Measurements from ENCODE around the gene ZBTB18.

The ZBTB18 gene

GRCh38 chr1:244060686-244061085 lies 9.6 kb downstream of the ZBTB18 start:
- DNase-seq (ENCODE audit: low read depth in 2 of 2, low spot score in 1 of 2), result no peak

- no peak for DNase-seq (ENCODE audit: low read depth in 2 of 2, low spot score in 1 of 2)
Measured at GRCh38 chr1:244062156-244062725, 11.2 kb downstream of the ZBTB18 start.

GRCh38 chr1:244063498-244063897 lies 12.4 kb downstream of the ZBTB18 start:
- no peak for DNase-seq (ENCODE audit: low read depth in 2 of 2, low spot score in 1 of 2)

GRCh38 chr1:244064621-244065020 lies 13.5 kb downstream of the ZBTB18 start:
- no peak for DNase-seq (ENCODE audit: low read depth in 2 of 2, low spot score in 1 of 2)

GRCh38 chr1:244065063-244065793 lies 14.1 kb downstream of the ZBTB18 start:
- DNase-seq (ENCODE audit: low read depth in 2 of 2, low spot score in 1 of 2), result no peak

- no peak for DNase-seq (ENCODE audit: low read depth in 2 of 2, low spot score in 1 of 2)
Measured at GRCh38 chr1:244065960-244066388, 14.9 kb downstream of the ZBTB18 start.

- no peak for DNase-seq (ENCODE audit: low read depth in 2 of 2, low spot score in 1 of 2)
Measured at GRCh38 chr1:244066954-244067716, 16.1 kb downstream of the ZBTB18 start.

- DNase-seq (ENCODE audit: low read depth in 2 of 2, low spot score in 1 of 2), result no peak
Measured at GRCh38 chr1:244067893-244068292, 16.8 kb downstream of the ZBTB18 start.

- DNase-seq (ENCODE audit: low read depth in 2 of 2, low spot score in 1 of 2), result no peak
Measured at GRCh38 chr1:244068567-244068966, 17.5 kb downstream of the ZBTB18 start.

GRCh38 chr1:244069326-244069898 lies 18.3 kb downstream of the ZBTB18 start:
- no peak for DNase-seq (ENCODE audit: low read depth in 2 of 2, low spot score in 1 of 2)

GRCh38 chr1:244074559-244075171 lies 23.6 kb downstream of the ZBTB18 start:
- DNase-seq (ENCODE audit: low read depth in 2 of 2, low spot score in 1 of 2), result peak; percentile 36 to 58

GRCh38 chr1:244075247-244075722 lies 24.2 kb downstream of the ZBTB18 start:
- no peak for DNase-seq (ENCODE audit: low read depth in 2 of 2, low spot score in 1 of 2)

GRCh38 chr1:244076740-244077139 lies 25.7 kb downstream of the ZBTB18 start:
- no peak for DNase-seq (ENCODE audit: low read depth in 2 of 2, low spot score in 1 of 2)

- no peak for DNase-seq (ENCODE audit: low read depth in 2 of 2, low spot score in 1 of 2)
Measured at GRCh38 chr1:244077473-244078220, 26.6 kb downstream of the ZBTB18 start.

GRCh38 chr1:244080343-244080929 lies 29.4 kb downstream of the ZBTB18 start:
- DNase-seq (ENCODE audit: low read depth in 2 of 2, low spot score in 1 of 2), result no peak

GRCh38 chr1:244082969-244083368 lies 31.9 kb downstream of the ZBTB18 start:
- DNase-seq (ENCODE audit: low read depth in 2 of 2, low spot score in 1 of 2), result no peak

GRCh38 chr1:244083383-244083943 lies 32.4 kb downstream of the ZBTB18 start:
- DNase-seq (ENCODE audit: low read depth in 2 of 2, low spot score in 1 of 2), result no peak

GRCh38 chr1:244084763-244085162 lies 33.7 kb downstream of the ZBTB18 start:
- DNase-seq (ENCODE audit: low read depth in 2 of 2, low spot score in 1 of 2), result no peak

GRCh38 chr1:244085891-244086290 lies 34.8 kb downstream of the ZBTB18 start:
- DNase-seq (ENCODE audit: low read depth in 2 of 2, low spot score in 1 of 2), result no peak
